Peyer's patch (tissue), 4 donors: ENCODE measurements around the gene GLP2R.

Experiments used
- POLR2A ChIP-seq, 2 donors: fragments of 450-650 bp; IDR thresholded peaks; one replicate each; pipeline ENCODE4 v1.5.1; 2017; ENCODE audit warnings: antibody characterized with exemption in 2 of 2, mild to moderate bottlenecking in 2 of 2, moderate library complexity in 2 of 2
- TF ChIP-seq, protein P1 (sequence below), 6 experiments: fragments of 450-650 bp in 4 of 6; fragments of 200-600 bp in 2 of 6; sonication (generic) in 1 of 6; IDR thresholded peaks; one replicate each; pipeline ENCODE4 v1.5.1; 2017 to 2019; ENCODE audit warnings: antibody characterized with exemption in 6 of 6, mild to moderate bottlenecking in 3 of 6, moderate library complexity in 1 of 6

DNA sequence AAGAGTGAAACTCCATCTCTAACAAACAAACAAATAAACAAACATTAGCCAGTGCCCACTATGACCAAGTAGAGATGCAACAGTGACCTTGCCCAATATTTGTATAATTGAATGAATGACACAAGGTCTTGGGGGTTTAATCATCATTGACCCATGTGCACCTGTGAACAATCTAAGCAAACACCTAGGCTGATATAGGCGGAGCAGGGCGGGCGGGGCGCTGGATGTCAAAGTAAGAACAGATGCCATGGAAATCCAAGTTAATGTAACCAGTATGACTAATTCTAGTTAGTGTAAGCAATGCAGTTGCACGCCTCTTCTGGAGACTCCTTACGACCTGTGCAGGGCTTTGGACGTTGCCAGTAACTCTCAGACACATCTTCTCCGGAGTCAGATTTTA lies 61.8 kb downstream of the GLP2R start:
- TF ChIP-seq, protein P1, sequence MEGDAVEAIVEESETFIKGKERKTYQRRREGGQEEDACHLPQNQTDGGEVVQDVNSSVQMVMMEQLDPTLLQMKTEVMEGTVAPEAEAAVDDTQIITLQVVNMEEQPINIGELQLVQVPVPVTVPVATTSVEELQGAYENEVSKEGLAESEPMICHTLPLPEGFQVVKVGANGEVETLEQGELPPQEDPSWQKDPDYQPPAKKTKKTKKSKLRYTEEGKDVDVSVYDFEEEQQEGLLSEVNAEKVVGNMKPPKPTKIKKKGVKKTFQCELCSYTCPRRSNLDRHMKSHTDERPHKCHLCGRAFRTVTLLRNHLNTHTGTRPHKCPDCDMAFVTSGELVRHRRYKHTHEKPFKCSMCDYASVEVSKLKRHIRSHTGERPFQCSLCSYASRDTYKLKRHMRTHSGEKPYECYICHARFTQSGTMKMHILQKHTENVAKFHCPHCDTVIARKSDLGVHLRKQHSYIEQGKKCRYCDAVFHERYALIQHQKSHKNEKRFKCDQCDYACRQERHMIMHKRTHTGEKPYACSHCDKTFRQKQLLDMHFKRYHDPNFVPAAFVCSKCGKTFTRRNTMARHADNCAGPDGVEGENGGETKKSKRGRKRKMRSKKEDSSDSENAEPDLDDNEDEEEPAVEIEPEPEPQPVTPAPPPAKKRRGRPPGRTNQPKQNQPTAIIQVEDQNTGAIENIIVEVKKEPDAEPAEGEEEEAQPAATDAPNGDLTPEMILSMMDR (IDR thresholded peaks at IDR 0.05), result no peak
- no peak for TF ChIP-seq POLR2A (IDR thresholded peaks at IDR 0.05)
